Thyroid gland (tissue), 4 donors: ENCODE measurements around the gene PCBP1. TPM values are rescaled to one million over a fixed set of nuclear protein-coding genes. Genes with fewer than 3 reads are reported as not detected.

Experiments used
- DNase-seq, 2 donors: peaks; one replicate each; pipeline ENCODE4 v3.0.0-alpha.2; 2019
- H3K27ac ChIP-seq, 3 donors: fragments of 200-600 bp; sonication (generic); 1 replicate in 2 of 3; 2 replicates in 1 of 3; pipeline ENCODE4 v1.5.1; 2016 to 2019; ENCODE audit warnings: mild to moderate bottlenecking in 1 of 3, moderate library complexity in 1 of 3
- H3K27me3 ChIP-seq: fragments of 200-600 bp; sonication (generic); one replicate; pipeline ENCODE4 v1.5.1; 2019
- H3K36me3 ChIP-seq, 2 donors: fragments of 200-600 bp; sonication (generic); one replicate each; pipeline ENCODE4 v1.5.1; 2016 to 2019
- H3K4me1 ChIP-seq, 2 donors: fragments of 200-600 bp; sonication (generic); one replicate each; pipeline ENCODE4 v1.5.1; 2017 to 2019
- H3K4me3 ChIP-seq, 3 donors: fragments of 200-600 bp; sonication (generic); replicated peaks in 1 of 3; 1 replicate in 2 of 3; 2 replicates in 1 of 3; pipeline ENCODE4 v1.5.1; 2016; ENCODE audit warnings: mild to moderate bottlenecking in 1 of 3
- H3K9me3 ChIP-seq: fragments of 200-600 bp; sonication (generic); one replicate; pipeline ENCODE4 v1.5.1; 2017
- POLR2A ChIP-seq, 2 donors: fragments of 450-650 bp; IDR thresholded peaks; one replicate each; pipeline ENCODE4 v1.6.1; 2017; ENCODE audit warnings: antibody characterized with exemption in 2 of 2, mild to moderate bottlenecking in 2 of 2, moderate library complexity in 1 of 2
- WGBS, 2 donors: methylation state at CpG; one replicate each; pipeline ENCODE4 v1.1.5; 2017; 5-methylcytosine and 5-hydroxymethylcytosine counted together
- intact Hi-C: fragments of 100-400 bp; cut with DNase I; formaldehyde crosslinking; loops from one replicate; pipeline ENCODE4 v1.15.1; 2023
- total RNA-seq, 4 donors: library from RNA; depleted of rRNA; stranded (reverse); fragments of >200 nt; gene quantifications; one replicate each; pipeline ENCODE4 v1.2.3, GENCODE V29; 2016
- TF ChIP-seq, protein P1 (sequence below), 6 experiments: fragments of 200-600 bp in 3 of 6; fragments of 450-650 bp in 3 of 6; sonication (generic) in 3 of 6; IDR thresholded peaks; one replicate each; pipeline ENCODE4 v1.5.1; 2016 to 2019; ENCODE audit warnings: antibody characterized with exemption in 6 of 6, mild to moderate bottlenecking in 2 of 6, inconsistent platforms in 1 of 6, moderate library complexity in 1 of 6

Gene PCBP1
- total RNA-seq, 4 donors from 2014 or later: 165 to 215 (median 195) TPM

DNA sequence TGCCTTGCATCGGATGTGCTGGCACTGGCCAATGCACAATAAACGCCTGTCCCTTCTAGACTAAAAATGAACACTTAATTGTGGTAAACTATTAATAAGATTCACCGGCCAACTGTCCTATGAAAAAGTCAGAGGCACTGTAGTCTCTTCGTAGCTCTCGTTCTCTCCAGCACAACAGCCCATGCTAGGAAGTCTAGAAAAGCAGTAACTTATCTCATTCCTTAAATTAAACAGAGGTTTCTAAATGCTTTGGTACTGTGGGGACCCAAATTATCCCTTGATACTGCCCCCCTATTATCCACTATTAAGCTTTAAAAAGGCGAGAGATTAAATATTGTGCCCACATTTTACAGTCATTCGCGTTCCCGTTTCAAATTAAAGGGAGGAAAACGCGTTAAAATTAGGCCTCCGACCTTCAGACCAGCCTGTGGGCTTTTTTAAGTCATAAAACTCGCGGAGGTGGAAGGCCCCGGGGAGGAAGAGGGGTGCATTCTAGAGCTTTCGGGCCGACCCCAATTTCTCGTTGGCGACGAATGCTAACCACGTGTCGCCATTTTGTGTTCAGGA lies 1.5 kb upstream of the PCBP1 start:
- TF ChIP-seq, protein P1, sequence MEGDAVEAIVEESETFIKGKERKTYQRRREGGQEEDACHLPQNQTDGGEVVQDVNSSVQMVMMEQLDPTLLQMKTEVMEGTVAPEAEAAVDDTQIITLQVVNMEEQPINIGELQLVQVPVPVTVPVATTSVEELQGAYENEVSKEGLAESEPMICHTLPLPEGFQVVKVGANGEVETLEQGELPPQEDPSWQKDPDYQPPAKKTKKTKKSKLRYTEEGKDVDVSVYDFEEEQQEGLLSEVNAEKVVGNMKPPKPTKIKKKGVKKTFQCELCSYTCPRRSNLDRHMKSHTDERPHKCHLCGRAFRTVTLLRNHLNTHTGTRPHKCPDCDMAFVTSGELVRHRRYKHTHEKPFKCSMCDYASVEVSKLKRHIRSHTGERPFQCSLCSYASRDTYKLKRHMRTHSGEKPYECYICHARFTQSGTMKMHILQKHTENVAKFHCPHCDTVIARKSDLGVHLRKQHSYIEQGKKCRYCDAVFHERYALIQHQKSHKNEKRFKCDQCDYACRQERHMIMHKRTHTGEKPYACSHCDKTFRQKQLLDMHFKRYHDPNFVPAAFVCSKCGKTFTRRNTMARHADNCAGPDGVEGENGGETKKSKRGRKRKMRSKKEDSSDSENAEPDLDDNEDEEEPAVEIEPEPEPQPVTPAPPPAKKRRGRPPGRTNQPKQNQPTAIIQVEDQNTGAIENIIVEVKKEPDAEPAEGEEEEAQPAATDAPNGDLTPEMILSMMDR (IDR thresholded peaks at IDR 0.05): no peak
- no peak for TF ChIP-seq POLR2A (IDR thresholded peaks at IDR 0.05)
- intact Hi-C loops: loop anchor here (2.0 to 5.0 kb wide), 2 partner anchors 37 to 55 kb away; no protein-coding TSS in a partner anchor
- DNase-seq: no peak
- Histone ChIP-seq H3K36me3 (peaks cover 4 to 11% of the 10 kb centered on the region in 2 donors), H3K4me1 (peaks cover 58 to 59% of the 10 kb centered on the region in 2 donors), H3K27me3 (no peaks in the 10 kb centered on the region), H3K9me3 (no peaks in the 10 kb centered on the region), H3K4me3 (peak overlapping the region in 2 of 3 donors; percentile 47 to 78), H3K27ac (peak overlapping the region; percentile 100)
- WGBS, 2 donors: 19 to 32% methylated on average over 22 of the region's 22 CpGs

DNA sequence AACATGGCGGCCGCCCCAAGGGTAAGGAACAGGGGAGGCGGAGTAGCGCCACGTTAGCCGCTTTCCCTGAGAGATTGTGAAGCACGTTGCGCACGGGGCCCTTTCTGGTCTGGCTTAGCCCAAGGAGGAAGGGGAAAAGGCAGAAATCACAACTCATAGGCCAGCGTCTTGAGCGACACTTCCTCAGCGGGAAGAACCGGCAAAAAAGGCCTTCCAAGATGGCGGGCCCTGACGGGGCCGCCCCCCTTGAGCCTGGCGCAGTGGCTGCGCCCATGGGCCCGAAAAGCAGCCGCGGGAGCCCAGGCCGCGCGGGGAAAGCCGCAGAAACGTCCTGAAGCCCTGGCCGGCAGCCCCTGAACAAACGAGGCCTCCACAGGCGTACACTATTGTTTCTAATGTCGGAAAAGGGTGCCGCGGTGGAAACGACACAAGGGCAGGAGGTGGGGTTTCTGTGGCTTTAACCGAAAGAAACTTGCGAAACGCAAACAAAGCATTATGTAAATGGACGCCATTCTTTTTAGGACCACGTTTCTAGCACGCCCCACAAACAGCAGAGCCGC lies 919 bp upstream of the PCBP1 start:
- Histone ChIP-seq H3K4me1 (peaks cover 52 to 53% of the 10 kb centered on the region in 2 donors), H3K36me3 (peaks cover 4 to 11% of the 10 kb centered on the region in 2 donors), H3K27me3 (no peaks in the 10 kb centered on the region), H3K4me3 (peak overlapping the region; percentile 47 to 78 (median 58)), H3K9me3 (no peaks in the 10 kb centered on the region), H3K27ac (peak overlapping the region; percentile 100)
- 3 to 8% methylated on average over 24 to 40 of the region's 40 CpGs for WGBS, 2 donors
- intact Hi-C loops: loop anchor here (2.0 to 5.0 kb wide), 2 partner anchors 36 to 54 kb away; no protein-coding TSS in a partner anchor
- TF ChIP-seq, protein P1 (IDR thresholded peaks at IDR 0.05): no peak
- TF ChIP-seq POLR2A (IDR thresholded peaks at IDR 0.05): no peak
- peak; percentile 35 to 45 for DNase-seq

GRCh38 chr2:70087702-70088597 lies 673 bp downstream of the PCBP1 start:
- Histone ChIP-seq H3K4me1 (peaks cover 40 to 47% of the 10 kb centered on the region in 2 donors), H3K9me3 (no peaks in the 10 kb centered on the region), H3K4me3 (peak overlapping the region; percentile 78 to 96 (median 89)), H3K36me3 (peaks cover 4 to 11% of the 10 kb centered on the region in 2 donors), H3K27me3 (no peaks in the 10 kb centered on the region), H3K27ac (peak overlapping the region; percentile 73 to 100 (median 98))
- TF ChIP-seq POLR2A (IDR thresholded peaks at IDR 0.05): no peak
- TF ChIP-seq, protein P1 (IDR thresholded peaks at IDR 0.05): no peak
- peak; percentile 41 to 47 for DNase-seq
- WGBS, 2 donors: 0% methylated on average over 21 to 46 of the region's 58 CpGs
- intact Hi-C loops: loop anchor here (2.0 to 5.0 kb wide), 2 partner anchors 34 to 53 kb away; no protein-coding TSS in a partner anchor

DNA sequence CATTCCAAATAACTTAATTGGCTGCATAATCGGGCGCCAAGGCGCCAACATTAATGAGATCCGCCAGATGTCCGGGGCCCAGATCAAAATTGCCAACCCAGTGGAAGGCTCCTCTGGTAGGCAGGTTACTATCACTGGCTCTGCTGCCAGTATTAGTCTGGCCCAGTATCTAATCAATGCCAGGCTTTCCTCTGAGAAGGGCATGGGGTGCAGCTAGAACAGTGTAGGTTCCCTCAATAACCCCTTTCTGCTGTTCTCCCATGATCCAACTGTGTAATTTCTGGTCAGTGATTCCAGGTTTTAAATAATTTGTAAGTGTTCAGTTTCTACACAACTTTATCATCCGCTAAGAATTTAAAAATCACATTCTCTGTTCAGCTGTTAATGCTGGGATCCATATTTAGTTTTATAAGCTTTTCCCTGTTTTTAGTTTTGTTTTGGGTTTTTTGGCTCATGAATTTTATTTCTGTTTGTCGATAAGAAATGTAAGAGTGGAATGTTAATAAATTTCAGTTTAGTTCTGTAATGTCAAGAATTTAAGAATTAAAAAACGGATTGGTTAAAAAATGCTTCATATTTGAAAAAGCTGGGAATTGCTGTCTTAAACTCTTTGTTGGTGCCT lies 1.4 kb downstream of the PCBP1 start:
- peaks cover 33 to 40% of the 10 kb centered on the region in 2 donors for H3K4me1 ChIP-seq
- intact Hi-C loops: loop anchor here (5.0 kb wide), 1 partner anchor 34 kb away; no protein-coding TSS in a partner anchor
- peaks cover 4 to 11% of the 10 kb centered on the region in 2 donors for H3K36me3 ChIP-seq
- H3K27me3 ChIP-seq: no peaks in the 10 kb centered on the region
- H3K9me3 ChIP-seq: no peaks in the 10 kb centered on the region
- peak overlapping the region; percentile 78 to 96 (median 89) for H3K4me3 ChIP-seq
- 0 to 1% methylated on average over 4 to 8 of the region's 8 CpGs for WGBS, 2 donors
- no peak for DNase-seq
- H3K27ac ChIP-seq: peak overlapping the region; percentile 73 to 100 (median 98)
- TF ChIP-seq, protein P1 (IDR thresholded peaks at IDR 0.05): no peak
- no peak for TF ChIP-seq POLR2A (IDR thresholded peaks at IDR 0.05)
